Kidney epithelial cell (primary cell): Measurements from ENCODE around the gene TXNRD1. TPM values are rescaled to one million over a fixed set of nuclear protein-coding genes. Genes with fewer than 3 reads are reported as not detected.

ENCODE experiments used
- DNase-seq: peaks from one replicate; pipeline ENCODE4 v3.0.0-alpha.2; 2010; ENCODE audit warnings: low read depth
- H3K27me3 ChIP-seq: 2 replicates; pipeline ENCODE4 v1.6.0; 2011; ENCODE audit warnings: low read length; ENCODE audit not compliant: control insufficient read depth, insufficient read depth
- H3K36me3 ChIP-seq: 2 replicates; pipeline ENCODE4 v1.5.1; 2011; ENCODE audit warnings: low read length; ENCODE audit not compliant: control insufficient read depth, insufficient read depth
- H3K4me3 ChIP-seq: 2 replicates; pipeline ENCODE4 v1.5.1; 2011; ENCODE audit warnings: low read depth, mild to moderate bottlenecking, control low read depth, low read length
- total RNA-seq: library from RNA; depleted of rRNA; stranded (reverse); fragments of >200 nt; gene quantifications from 2 replicates; pipeline ENCODE4 v1.2.3, GENCODE V29; 2015
- TF ChIP-seq, protein P1 (sequence below): IDR thresholded peaks from 2 replicates; pipeline ENCODE4 v1.5.1; 2011; ENCODE audit warnings: mild to moderate bottlenecking, moderate library complexity, low read length, control low read depth, inconsistent platforms; ENCODE audit not compliant: insufficient read depth, poor library complexity, severe bottlenecking

Gene TXNRD1
- total RNA-seq, 1 donor from 2014 or later: 100 TPM

DNA sequence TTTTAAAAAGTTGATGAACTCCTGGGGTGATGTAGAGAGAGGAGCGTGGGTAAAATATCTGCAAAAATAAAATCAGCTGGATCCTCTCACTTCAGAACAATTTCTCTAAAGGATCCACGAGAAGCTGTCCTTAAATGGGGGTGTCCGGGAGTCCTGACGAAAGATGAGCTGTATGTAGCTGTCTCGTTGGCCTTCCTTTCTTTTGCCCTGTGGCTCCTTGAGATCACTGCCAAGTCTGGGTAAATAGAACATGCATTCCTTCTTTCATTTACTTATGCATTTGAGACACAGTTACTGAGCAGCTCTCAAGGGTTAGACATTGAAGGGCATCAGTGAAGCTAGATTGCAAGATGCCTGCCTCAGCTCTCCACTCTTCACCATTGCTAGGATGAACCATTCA lies 35.2 kb upstream of the TXNRD1 start:
- Histone ChIP-seq H3K4me3 (no peak overlapping the region), H3K36me3 (no peaks in the 10 kb centered on the region), H3K27me3 (no peaks in the 10 kb centered on the region)
- TF ChIP-seq, protein P1, sequence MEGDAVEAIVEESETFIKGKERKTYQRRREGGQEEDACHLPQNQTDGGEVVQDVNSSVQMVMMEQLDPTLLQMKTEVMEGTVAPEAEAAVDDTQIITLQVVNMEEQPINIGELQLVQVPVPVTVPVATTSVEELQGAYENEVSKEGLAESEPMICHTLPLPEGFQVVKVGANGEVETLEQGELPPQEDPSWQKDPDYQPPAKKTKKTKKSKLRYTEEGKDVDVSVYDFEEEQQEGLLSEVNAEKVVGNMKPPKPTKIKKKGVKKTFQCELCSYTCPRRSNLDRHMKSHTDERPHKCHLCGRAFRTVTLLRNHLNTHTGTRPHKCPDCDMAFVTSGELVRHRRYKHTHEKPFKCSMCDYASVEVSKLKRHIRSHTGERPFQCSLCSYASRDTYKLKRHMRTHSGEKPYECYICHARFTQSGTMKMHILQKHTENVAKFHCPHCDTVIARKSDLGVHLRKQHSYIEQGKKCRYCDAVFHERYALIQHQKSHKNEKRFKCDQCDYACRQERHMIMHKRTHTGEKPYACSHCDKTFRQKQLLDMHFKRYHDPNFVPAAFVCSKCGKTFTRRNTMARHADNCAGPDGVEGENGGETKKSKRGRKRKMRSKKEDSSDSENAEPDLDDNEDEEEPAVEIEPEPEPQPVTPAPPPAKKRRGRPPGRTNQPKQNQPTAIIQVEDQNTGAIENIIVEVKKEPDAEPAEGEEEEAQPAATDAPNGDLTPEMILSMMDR: no peak
- DNase-seq: no peak

DNA sequence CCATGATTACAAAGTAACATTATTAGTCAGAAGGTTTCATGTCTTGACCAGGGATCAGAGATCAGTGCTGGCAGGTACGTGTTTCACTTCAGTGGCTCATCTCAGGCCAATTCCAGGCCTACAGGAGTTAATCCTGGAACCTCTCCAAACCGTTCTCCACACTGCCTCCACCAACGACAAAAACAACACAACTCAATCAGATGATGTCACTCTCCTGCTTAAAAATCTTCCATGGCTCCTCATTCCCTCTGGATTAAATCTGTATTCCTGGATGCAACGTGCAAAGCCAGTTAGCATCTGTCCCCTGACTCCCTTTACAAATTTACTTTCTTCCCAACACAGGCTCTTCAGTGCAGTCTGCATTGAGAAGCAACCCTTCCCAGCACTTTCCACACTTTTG lies 34.3 kb upstream of the TXNRD1 start:
- DNase-seq: peak; percentile 23
- H3K4me3 ChIP-seq: no peak overlapping the region
- no peaks in the 10 kb centered on the region for H3K36me3 ChIP-seq
- TF ChIP-seq, protein P1: no peak
- H3K27me3 ChIP-seq: no peaks in the 10 kb centered on the region

DNA sequence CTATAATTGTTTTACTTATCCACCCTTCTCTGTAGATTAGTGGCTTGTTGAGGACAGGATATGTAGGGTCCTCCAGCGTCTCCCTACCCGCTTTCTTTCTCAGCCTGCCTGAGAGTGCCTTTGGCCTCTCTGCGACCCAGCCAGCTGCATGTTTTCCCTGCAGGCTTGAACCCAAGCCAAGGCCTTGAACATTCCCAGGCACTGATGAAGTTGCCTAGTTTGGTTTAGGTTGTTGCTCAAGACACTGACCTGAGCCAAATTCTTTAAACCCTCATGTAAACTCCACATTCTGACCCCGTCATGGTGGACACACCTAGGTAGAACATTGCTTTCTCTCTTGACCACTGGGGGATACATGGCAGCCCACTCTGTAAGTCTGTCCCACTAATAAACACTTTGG lies 33.4 kb upstream of the TXNRD1 start:
- Histone ChIP-seq H3K27me3 (no peaks in the 10 kb centered on the region), H3K36me3 (no peaks in the 10 kb centered on the region), H3K4me3 (no peak overlapping the region)
- no peak for DNase-seq
- TF ChIP-seq, protein P1: no peak

DNA sequence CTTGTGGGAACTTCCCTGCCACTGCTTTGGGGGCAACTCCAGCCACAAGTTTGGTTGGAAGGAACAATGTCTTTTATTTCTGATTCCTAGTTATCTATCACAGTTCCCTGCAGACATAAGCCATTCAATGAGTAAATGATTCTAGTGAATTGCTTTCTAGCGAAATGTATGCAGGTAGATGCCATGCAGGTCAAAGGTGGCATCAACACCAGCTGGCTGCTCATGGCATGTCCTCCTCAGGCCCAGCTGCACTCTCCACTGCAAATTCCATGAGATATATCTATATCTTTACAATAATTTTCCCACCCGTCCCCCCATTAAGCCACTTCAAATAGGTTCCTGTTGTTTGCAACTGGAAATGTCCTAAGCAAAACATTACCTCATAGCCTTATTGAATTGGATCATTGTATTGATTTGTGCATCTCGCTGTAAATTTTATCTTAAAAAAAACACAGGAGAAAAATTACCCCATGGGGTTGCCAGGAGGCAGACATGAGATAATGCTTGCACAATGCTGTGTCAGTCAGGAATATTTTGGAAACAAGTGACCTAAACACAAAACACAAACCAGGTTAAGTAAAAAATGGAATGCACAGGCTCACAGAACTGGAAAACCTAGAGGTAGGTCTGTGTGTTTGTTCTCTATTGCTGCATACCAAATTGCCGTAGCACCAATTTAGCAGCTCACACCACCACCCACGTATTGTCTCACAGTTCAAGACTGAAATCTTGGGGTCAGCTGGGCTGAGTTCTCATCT lies 32.8 kb upstream of the TXNRD1 start:
- no peak for DNase-seq
- no peaks in the 10 kb centered on the region for H3K36me3 ChIP-seq
- H3K27me3 ChIP-seq: no peaks in the 10 kb centered on the region
- H3K4me3 ChIP-seq: no peak overlapping the region
- TF ChIP-seq, protein P1: no peak

DNA sequence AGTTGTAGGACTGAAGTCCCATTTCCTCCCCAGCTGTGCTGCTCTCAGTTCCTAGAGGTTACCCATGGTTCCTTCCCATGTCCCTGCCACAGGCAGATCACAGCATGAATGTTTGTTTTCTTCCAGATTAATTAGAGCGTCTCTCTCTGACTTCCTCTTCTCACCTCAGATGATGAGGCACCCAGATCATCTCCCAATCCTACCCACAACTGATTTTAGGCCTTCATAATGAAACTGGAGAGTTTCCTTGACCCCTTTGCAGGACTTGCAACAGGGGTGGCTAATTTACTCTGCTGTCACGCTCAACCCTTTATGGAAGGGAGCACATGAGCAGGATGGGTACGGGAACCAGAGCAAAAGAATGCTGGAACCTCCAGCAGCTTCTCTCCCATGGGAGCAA lies 32.1 kb upstream of the TXNRD1 start:
- no peaks in the 10 kb centered on the region for H3K27me3 ChIP-seq
- no peak for DNase-seq
- H3K4me3 ChIP-seq: no peak overlapping the region
- TF ChIP-seq, protein P1: no peak
- H3K36me3 ChIP-seq: no peaks in the 10 kb centered on the region
